ENCODE data around the gene CFAP299.

Gene CFAP299

DNA sequence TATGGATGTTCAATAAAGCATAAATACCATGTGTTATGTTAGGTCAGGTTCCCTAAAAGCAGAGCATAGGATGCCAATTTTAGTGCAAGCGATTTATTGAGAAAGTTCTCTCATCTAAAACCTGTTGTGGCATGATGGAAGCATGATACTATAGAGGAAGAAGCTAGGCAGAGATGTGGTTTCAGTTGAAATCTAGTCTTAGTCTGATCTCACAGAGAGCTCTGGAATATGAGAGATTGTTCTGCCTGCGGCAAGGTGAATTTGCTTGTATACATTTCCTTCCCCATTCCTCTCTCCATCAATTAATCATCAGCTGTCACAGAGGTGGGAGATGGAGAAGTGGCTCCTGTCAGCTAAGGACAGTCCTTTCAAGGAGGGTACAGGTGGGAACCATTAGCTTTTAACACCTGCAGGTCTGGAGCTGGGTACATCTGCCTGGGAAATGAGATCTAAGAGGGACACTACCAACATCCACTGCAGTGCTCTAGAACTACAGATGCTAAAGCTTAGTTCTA lies 252.4 kb downstream of the CFAP299 start:
- Histone ChIP-seq H3K9me3 (ENCODE audit: insufficient read depth, low read length) (no peaks in the 10 kb centered on the region), H3K4me1 (ENCODE audit: insufficient read depth, insufficient read length) (no peaks in the 10 kb centered on the region), H3K9ac (ENCODE audit: insufficient read length, low read depth) (no peak overlapping the region), H3K4me3 (ENCODE audit: insufficient read length, low read depth) (no peak overlapping the region), H3K27me3 (ENCODE audit: insufficient read depth, insufficient read length) (no peaks in the 10 kb centered on the region), H3K36me3 (ENCODE audit: insufficient read depth, insufficient read length, low read length) (no peaks in the 10 kb centered on the region)
- DNase-seq (ENCODE audit: low read depth, low spot score), result no peak
- TF ChIP-seq YY1 (IDR thresholded peaks at IDR 0.05; ENCODE audit: insufficient read depth, insufficient read length) (no peak), ZNF274 (IDR thresholded peaks at IDR 0.05; ENCODE audit: low read depth, low read length) (no peak), SUZ12 (IDR thresholded peaks at IDR 0.05; ENCODE audit: extremely low read depth, insufficient read depth, insufficient read length) (no peak)

DNA sequence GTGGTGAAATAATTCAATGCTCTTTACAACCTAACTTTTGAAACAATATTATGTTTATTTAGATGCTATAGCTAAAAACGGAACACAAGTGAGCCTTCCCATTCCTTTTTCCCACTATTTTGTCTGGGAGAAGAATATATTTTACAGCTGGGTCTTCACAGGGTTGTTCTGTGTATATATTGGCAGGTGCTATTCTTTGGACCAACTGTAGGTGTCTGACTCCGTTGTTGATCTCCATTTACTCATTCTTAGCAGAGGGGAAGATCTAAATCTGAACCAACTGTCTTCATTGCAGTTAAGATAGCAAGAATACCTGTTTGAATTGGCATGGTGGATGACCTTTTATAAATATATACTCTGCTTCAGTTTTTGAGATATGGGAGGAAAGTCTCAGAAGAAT lies 257.4 kb downstream of the CFAP299 start:
- TF ChIP-seq YY1 (IDR thresholded peaks at IDR 0.05; ENCODE audit: insufficient read depth, insufficient read length), result no peak
- TF ChIP-seq SUZ12 (IDR thresholded peaks at IDR 0.05; ENCODE audit: extremely low read depth, insufficient read depth, insufficient read length), result no peak
- TF ChIP-seq ZNF274 (IDR thresholded peaks at IDR 0.05; ENCODE audit: low read depth, low read length), result no peak
- no peaks in the 10 kb centered on the region for H3K4me1 ChIP-seq (ENCODE audit: insufficient read depth, insufficient read length)
- DNase-seq (ENCODE audit: low read depth, low spot score), result no peak
- no peak overlapping the region for H3K4me3 ChIP-seq (ENCODE audit: insufficient read length, low read depth)
- no peaks in the 10 kb centered on the region for H3K27me3 ChIP-seq (ENCODE audit: insufficient read depth, insufficient read length)
- no peaks in the 10 kb centered on the region for H3K36me3 ChIP-seq (ENCODE audit: insufficient read depth, insufficient read length, low read length)
- no peaks in the 10 kb centered on the region for H3K9me3 ChIP-seq (ENCODE audit: insufficient read depth, low read length)
- no peak overlapping the region for H3K9ac ChIP-seq (ENCODE audit: insufficient read length, low read depth)

DNA sequence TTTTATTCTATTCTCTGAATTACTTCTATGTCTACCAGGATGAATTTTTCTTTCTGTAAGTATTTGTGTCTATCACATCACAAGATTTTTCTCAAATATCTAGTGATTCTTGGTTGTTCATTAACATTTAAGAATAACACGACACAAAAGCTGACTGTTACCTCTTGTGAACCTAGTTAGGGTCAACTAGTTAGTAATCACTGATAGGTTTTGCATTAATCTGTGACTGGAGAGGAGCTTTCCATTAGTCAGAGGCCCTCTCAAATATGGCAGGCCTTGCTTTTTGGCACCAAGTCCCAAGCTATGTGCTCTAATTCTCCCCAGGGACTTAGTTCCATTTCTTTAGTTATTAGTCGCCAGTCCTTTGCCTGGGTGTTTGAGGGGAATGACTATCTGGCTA lies 259.2 kb downstream of the CFAP299 start:
- Histone ChIP-seq H3K9ac (ENCODE audit: insufficient read length, low read depth) (no peak overlapping the region), H3K4me1 (ENCODE audit: insufficient read depth, insufficient read length) (no peaks in the 10 kb centered on the region), H3K27me3 (ENCODE audit: insufficient read depth, insufficient read length) (no peaks in the 10 kb centered on the region), H3K36me3 (ENCODE audit: insufficient read depth, insufficient read length, low read length) (no peaks in the 10 kb centered on the region), H3K9me3 (ENCODE audit: insufficient read depth, low read length) (no peaks in the 10 kb centered on the region), H3K4me3 (ENCODE audit: insufficient read length, low read depth) (no peak overlapping the region)
- TF ChIP-seq ZNF274 (IDR thresholded peaks at IDR 0.05; ENCODE audit: low read depth, low read length), result no peak
- no peak for TF ChIP-seq YY1 (IDR thresholded peaks at IDR 0.05; ENCODE audit: insufficient read depth, insufficient read length)
- TF ChIP-seq SUZ12 (IDR thresholded peaks at IDR 0.05; ENCODE audit: extremely low read depth, insufficient read depth, insufficient read length), result no peak
- DNase-seq (ENCODE audit: low read depth, low spot score), result no peak

DNA sequence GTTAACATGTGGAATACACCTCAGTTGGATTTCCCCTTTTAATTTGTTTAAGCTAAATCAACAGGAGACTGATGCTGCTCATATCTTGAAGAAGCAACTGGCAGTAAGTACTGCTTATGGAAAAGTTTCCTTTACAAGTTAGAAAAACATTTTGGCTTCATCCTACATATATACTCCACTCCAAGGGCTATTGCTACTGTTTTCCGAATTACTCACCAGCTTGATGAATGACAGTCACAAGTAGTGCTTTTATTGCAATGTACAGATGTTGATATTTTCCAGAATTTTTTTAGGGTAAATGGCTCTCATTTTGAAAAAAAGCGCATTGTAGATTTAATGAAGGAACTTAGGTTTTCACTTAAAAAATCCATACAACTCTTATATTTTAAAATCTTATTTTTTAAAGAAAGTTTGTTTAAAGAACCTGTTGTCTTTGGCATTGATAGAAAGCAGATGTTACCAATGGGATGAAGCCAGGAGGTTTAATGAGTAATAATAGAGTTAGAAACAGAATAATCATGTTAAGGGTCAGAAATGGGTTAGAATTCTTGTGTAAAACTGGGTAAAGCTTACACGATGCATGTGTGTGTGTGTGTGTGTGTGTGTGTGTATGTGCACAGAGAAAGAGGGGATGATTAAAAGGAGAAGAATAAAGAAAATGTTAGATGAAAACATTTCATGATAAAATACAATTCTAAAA lies 272.9 kb downstream of the CFAP299 start:
- no peaks in the 10 kb centered on the region for H3K36me3 ChIP-seq (ENCODE audit: insufficient read depth, insufficient read length, low read length)
- no peaks in the 10 kb centered on the region for H3K9me3 ChIP-seq (ENCODE audit: insufficient read depth, low read length)
- H3K9ac ChIP-seq (ENCODE audit: insufficient read length, low read depth), result no peak overlapping the region
- H3K27me3 ChIP-seq (ENCODE audit: insufficient read depth, insufficient read length), result no peaks in the 10 kb centered on the region
- no peaks in the 10 kb centered on the region for H3K4me1 ChIP-seq (ENCODE audit: insufficient read depth, insufficient read length)
- DNase-seq (ENCODE audit: low read depth, low spot score), result no peak
- TF ChIP-seq ZNF274 (IDR thresholded peaks at IDR 0.05; ENCODE audit: low read depth, low read length) (no peak), YY1 (IDR thresholded peaks at IDR 0.05; ENCODE audit: insufficient read depth, insufficient read length) (no peak)
- no peak overlapping the region for H3K4me3 ChIP-seq (ENCODE audit: insufficient read length, low read depth)

DNA sequence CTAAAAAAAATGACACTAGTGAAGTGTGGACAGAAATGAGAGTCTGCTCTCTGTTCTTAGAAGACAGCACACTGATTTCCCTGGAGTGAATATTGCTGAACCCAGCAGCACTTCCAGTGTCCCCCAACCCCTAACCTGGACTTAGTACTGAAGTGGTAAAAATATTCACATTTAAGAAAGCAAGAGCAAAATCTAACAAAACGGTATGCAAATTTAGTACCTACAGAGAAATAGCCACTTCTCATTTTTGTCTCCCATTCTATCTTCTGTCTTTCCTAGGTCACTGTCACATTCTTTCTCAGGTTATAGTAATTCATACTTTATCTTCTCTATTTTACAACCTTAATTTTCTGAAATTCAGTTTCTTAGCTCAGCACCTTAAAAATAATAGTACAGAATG lies 274.7 kb downstream of the CFAP299 start:
- H3K4me3 ChIP-seq (ENCODE audit: insufficient read length, low read depth), result no peak overlapping the region
- TF ChIP-seq YY1 (IDR thresholded peaks at IDR 0.05; ENCODE audit: insufficient read depth, insufficient read length), result no peak
- no peak for TF ChIP-seq SUZ12 (IDR thresholded peaks at IDR 0.05; ENCODE audit: extremely low read depth, insufficient read depth, insufficient read length)
- no peak for TF ChIP-seq ZNF274 (IDR thresholded peaks at IDR 0.05; ENCODE audit: low read depth, low read length)
- H3K9ac ChIP-seq (ENCODE audit: insufficient read length, low read depth), result no peak overlapping the region
- H3K4me1 ChIP-seq (ENCODE audit: insufficient read depth, insufficient read length), result no peaks in the 10 kb centered on the region
- DNase-seq (ENCODE audit: low read depth, low spot score), result no peak
- no peaks in the 10 kb centered on the region for H3K9me3 ChIP-seq (ENCODE audit: insufficient read depth, low read length)
- H3K36me3 ChIP-seq (ENCODE audit: insufficient read depth, insufficient read length, low read length), result no peaks in the 10 kb centered on the region
- H3K27me3 ChIP-seq (ENCODE audit: insufficient read depth, insufficient read length), result no peaks in the 10 kb centered on the region

DNA sequence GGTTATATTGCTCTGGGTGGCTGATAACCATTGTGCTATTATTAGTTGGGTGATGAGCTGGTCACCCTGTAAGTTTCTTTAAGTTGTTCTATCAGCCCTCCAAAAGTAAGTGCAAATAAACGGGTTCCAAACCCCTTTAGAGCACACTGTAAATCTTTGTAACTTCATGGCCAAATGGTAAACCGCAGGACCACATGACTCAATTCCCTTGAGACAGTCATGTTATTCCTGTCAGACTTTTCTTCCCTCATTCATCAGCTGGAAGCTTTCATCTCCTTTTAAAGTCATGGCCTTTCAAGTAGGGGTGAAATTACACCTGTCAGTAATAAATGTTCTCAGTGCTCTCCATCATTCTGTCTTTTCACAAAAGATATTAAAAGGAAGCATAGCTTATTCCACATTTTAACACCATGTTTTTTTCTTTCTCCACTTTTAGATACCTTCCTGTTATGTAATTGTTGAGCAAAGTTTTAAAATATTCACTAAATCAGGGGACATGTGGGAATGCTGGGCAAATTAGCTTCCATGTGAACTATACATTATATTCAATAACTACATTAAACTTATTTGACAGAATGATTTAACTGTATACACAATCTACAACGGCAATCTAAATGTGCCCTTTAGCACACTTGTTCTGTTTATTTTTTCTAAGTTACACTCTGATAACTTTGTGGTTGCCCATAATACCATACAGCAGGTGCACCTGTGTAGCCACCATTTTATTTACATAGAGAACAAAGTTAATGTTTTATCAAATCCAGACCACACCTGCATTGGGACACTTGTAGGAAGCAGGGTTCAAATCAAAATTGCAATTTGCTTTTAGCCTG lies 275.5 kb downstream of the CFAP299 start:
- no peaks in the 10 kb centered on the region for H3K4me1 ChIP-seq (ENCODE audit: insufficient read depth, insufficient read length)
- no peaks in the 10 kb centered on the region for H3K9me3 ChIP-seq (ENCODE audit: insufficient read depth, low read length)
- H3K36me3 ChIP-seq (ENCODE audit: insufficient read depth, insufficient read length, low read length), result no peaks in the 10 kb centered on the region
- H3K4me3 ChIP-seq (ENCODE audit: insufficient read length, low read depth), result no peak overlapping the region
- no peaks in the 10 kb centered on the region for H3K27me3 ChIP-seq (ENCODE audit: insufficient read depth, insufficient read length)
- TF ChIP-seq SUZ12 (IDR thresholded peaks at IDR 0.05; ENCODE audit: extremely low read depth, insufficient read depth, insufficient read length) (no peak), YY1 (IDR thresholded peaks at IDR 0.05; ENCODE audit: insufficient read depth, insufficient read length) (no peak), ZNF274 (IDR thresholded peaks at IDR 0.05; ENCODE audit: low read depth, low read length) (no peak)
- H3K9ac ChIP-seq (ENCODE audit: insufficient read length, low read depth), result no peak overlapping the region
- no peak for DNase-seq (ENCODE audit: low read depth, low spot score)

DNA sequence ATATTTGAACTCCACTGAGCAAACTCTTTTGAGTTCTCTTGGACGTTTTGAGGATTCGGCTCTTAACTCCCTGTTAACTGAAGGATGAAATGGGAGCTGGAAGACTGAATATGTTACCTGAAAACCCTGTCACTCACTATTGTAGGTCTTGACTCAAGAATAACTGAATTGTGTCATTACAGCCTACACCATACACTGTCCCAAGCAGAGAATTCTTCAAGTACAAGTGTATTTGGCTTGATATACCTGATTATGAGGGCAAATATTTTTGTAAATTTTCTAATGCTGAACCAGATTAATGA lies 276.1 kb downstream of the CFAP299 start:
- Histone ChIP-seq H3K9ac (ENCODE audit: insufficient read length, low read depth) (no peak overlapping the region), H3K4me3 (ENCODE audit: insufficient read length, low read depth) (no peak overlapping the region), H3K4me1 (ENCODE audit: insufficient read depth, insufficient read length) (no peaks in the 10 kb centered on the region), H3K27me3 (ENCODE audit: insufficient read depth, insufficient read length) (no peaks in the 10 kb centered on the region), H3K36me3 (ENCODE audit: insufficient read depth, insufficient read length, low read length) (no peaks in the 10 kb centered on the region), H3K9me3 (ENCODE audit: insufficient read depth, low read length) (no peaks in the 10 kb centered on the region)
- no peak for DNase-seq (ENCODE audit: low read depth, low spot score)
- TF ChIP-seq ZNF274 (IDR thresholded peaks at IDR 0.05; ENCODE audit: low read depth, low read length) (no peak), SUZ12 (IDR thresholded peaks at IDR 0.05; ENCODE audit: extremely low read depth, insufficient read depth, insufficient read length) (no peak), YY1 (IDR thresholded peaks at IDR 0.05; ENCODE audit: insufficient read depth, insufficient read length) (no peak)
